ENCODE results near the gene DNAJB4. TPM values are rescaled to one million over a fixed set of nuclear protein-coding genes. Genes with fewer than 3 reads are reported as not detected.

The DNAJB4 gene
- total and polyA plus RNA-seq, 2 of the 13 experiments (the other 11 are each of a cell fraction or from before 2014, with no cell fraction given): 4.4 to 18.6 TPM

DNA sequence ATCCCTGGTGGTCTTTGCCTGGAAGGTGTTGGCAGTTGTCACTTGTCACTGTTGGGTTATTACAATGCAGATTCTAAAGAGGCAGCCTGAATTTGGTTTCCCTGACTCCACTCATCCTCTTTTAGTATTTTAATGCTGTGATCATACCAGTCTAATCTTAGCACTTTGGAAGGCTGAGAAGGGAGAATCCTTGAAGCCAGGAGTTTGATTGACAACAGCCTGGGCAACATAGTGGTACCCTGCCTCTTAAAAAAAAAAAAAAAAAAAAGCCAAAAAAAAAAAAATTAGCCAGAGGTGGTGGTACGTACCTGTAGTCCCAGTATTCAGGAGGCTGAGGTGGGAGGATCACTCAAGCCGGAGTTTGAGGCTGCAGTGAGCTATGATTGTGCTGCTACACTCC, 48.8 kb downstream of the DNAJB4 start (continued):
- TF ChIP-seq, protein P1, sequence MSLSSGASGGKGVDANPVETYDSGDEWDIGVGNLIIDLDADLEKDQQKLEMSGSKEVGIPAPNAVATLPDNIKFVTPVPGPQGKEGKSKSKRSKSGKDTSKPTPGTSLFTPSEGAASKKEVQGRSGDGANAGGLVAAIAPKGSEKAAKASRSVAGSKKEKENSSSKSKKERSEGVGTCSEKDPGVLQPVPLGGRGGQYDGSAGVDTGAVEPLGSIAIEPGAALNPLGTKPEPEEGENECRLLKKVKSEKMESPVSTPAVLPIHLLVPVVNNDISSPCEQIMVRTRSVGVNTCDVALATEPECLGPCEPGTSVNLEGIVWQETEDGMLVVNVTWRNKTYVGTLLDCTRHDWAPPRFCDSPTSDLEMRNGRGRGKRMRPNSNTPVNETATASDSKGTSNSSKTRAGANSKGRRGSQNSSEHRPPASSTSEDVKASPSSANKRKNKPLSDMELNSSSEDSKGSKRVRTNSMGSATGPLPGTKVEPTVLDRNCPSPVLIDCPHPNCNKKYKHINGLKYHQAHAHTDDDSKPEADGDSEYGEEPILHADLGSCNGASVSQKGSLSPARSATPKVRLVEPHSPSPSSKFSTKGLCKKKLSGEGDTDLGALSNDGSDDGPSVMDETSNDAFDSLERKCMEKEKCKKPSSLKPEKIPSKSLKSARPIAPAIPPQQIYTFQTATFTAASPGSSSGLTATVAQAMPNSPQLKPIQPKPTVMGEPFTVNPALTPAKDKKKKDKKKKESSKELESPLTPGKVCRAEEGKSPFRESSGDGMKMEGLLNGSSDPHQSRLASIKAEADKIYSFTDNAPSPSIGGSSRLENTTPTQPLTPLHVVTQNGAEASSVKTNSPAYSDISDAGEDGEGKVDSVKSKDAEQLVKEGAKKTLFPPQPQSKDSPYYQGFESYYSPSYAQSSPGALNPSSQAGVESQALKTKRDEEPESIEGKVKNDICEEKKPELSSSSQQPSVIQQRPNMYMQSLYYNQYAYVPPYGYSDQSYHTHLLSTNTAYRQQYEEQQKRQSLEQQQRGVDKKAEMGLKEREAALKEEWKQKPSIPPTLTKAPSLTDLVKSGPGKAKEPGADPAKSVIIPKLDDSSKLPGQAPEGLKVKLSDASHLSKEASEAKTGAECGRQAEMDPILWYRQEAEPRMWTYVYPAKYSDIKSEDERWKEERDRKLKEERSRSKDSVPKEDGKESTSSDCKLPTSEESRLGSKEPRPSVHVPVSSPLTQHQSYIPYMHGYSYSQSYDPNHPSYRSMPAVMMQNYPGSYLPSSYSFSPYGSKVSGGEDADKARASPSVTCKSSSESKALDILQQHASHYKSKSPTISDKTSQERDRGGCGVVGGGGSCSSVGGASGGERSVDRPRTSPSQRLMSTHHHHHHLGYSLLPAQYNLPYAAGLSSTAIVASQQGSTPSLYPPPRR (CRISPR knock-in tag; IDR thresholded peaks at IDR 0.05; ENCODE audit: borderline replicate concordance): no peak
- no peak for TF ChIP-seq ZNF614 (CRISPR knock-in tag; IDR thresholded peaks at IDR 0.05; ENCODE audit: borderline replicate concordance)
- no peak for TF ChIP-seq NONO (IDR thresholded peaks at IDR 0.05)
- no peak for TF ChIP-seq NONO (CRISPR knock-in tag; conservative IDR thresholded peaks at IDR 0.05)
- TF ChIP-seq ATF7 (IDR thresholded peaks at IDR 0.05): no peak
- no peak for TF ChIP-seq ATF7 (CRISPR knock-in tag; IDR thresholded peaks at IDR 0.05)
- no peak for TF ChIP-seq PCBP1 (IDR thresholded peaks at IDR 0.05; ENCODE audit: borderline replicate concordance, low read depth, low read length)
- TF ChIP-seq ZNF883 (CRISPR knock-in tag; IDR thresholded peaks at IDR 0.05; ENCODE audit: not compliant biosample characterization): no peak
- no peak for TF ChIP-seq SPEN (CRISPR knock-in tag; IDR thresholded peaks at IDR 0.05; ENCODE audit: low read depth)
- TF ChIP-seq FOSL1 (CRISPR knock-in tag; IDR thresholded peaks at IDR 0.05; ENCODE audit: borderline replicate concordance): no peak

GRCh38 chr1:78054559-78054958, 49.8 kb downstream of the DNAJB4 start:
- DNase-seq (ENCODE audit: low spot score) (no peak), FAIRE-seq (no peak), ATAC-seq (no peak)
- no peak overlapping the region for H3K9ac ChIP-seq (ENCODE audit: insufficient read depth, low read depth, low read length)
- BruUV-seq (replicated peaks): no TSS peak
- H3K79me2 ChIP-seq (ENCODE audit: insufficient read depth, low read length): peaks cover 56% of the 10 kb centered on the region
- no peak overlapping the region for H3K27ac ChIP-seq (ENCODE audit: extremely low read length, insufficient read depth, low read length)
- no peaks in the 10 kb centered on the region for H3K9me3 ChIP-seq (ENCODE audit: low read length)
- 0 out of 2 replicates have a peak, but pooled peaks cover 5% of the 10 kb centered on the region for H4K20me1 ChIP-seq (ENCODE audit: insufficient read depth, low read length)
- no peaks in the 10 kb centered on the region for H3K27me3 ChIP-seq (ENCODE audit: control insufficient read depth in 1 of 2, insufficient read depth in 2 of 2, low read length in 2 of 2)
- H2AFZ ChIP-seq (ENCODE audit: low read length): no peak overlapping the region
- in situ Hi-C loops (cut with HindIII; ENCODE audit: extremely low pct_ligation_motif_present, low pct_unique_long_range_greater_than_20kb): no loop called here
- H3K4me1 ChIP-seq (ENCODE audit: insufficient read depth, low read length): peaks cover under 1% of the 10 kb centered on the region; the same call in 1 of the 2 replicates
- ChIA-PET POLR2A (no interaction called here), CTCF (ENCODE audit: low intra/inter-chr PET ratio, low total read pairs) (no interaction called here)
- H3K4me2 ChIP-seq (ENCODE audit: low read depth, low read length): no peak overlapping the region
- H3K36me3 ChIP-seq (replicated peaks in 1 of 2; ENCODE audit: control insufficient read depth in 1 of 2, insufficient read depth in 2 of 2, low read length in 2 of 2): peaks cover 0 to 4% of the 10 kb centered on the region in 2 experiments; a peak in 1 of 5 replicates
- intact Hi-C loops (cut with micrococcal nuclease; ENCODE audit: unreplicated experiment): no loop called here
- no peak overlapping the region for H3K4me3 ChIP-seq (replicated peaks in 1 of 3; ENCODE audit: insufficient read depth in 1 of 3, low read depth in 2 of 3, low read length in 3 of 3)
- TF ChIP-seq BORCS8-MEF2B (CRISPR knock-in tag; IDR thresholded peaks at IDR 0.05) (no peak), STAG1 (CRISPR knock-in tag; IDR thresholded peaks at IDR 0.05) (no peak), CCAR2 (optimal IDR thresholded peaks at IDR 0.05; ENCODE audit: low read depth, low read length) (no peak), NBN (conservative IDR thresholded peaks at IDR 0.05) (no peak), ZNF160 (CRISPR knock-in tag; IDR thresholded peaks at IDR 0.05) (no peak), ZNF713 (CRISPR knock-in tag; IDR thresholded peaks at IDR 0.05) (no peak), NRL (CRISPR knock-in tag; IDR thresholded peaks at IDR 0.05; ENCODE audit: borderline replicate concordance) (no peak), ZNF598 (CRISPR knock-in tag; IDR thresholded peaks at IDR 0.05; ENCODE audit: borderline replicate concordance) (no peak), NFE2L1 (CRISPR knock-in tag; IDR thresholded peaks at IDR 0.05; ENCODE audit: borderline replicate concordance) (no peak), KDM3A (CRISPR knock-in tag; IDR thresholded peaks at IDR 0.05; ENCODE audit: low read depth) (no peak), ZNF652 (CRISPR knock-in tag; IDR thresholded peaks at IDR 0.05; ENCODE audit: borderline replicate concordance, low read depth) (no peak)
- TF ChIP-seq, protein P2, sequence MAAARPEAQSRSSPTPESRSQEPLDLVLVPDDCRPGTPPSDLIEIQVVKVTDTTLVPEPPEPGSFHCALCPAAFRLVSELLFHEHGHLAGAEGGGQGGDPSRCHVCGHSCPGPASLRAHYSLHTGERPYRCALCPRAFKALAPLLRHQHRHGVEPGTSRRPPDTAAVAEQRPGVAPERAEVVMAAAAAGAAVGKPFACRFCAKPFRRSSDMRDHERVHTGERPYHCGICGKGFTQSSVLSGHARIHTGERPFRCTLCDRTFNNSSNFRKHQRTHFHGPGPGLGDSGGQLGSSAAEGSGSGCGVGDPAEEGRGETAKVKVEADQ (CRISPR knock-in tag; IDR thresholded peaks at IDR 0.05; ENCODE audit: borderline replicate concordance): no peak
